WTC11 (cell line): ENCODE results near the gene WIPF3. TPM values are rescaled to one million over a fixed set of nuclear protein-coding genes. Genes with fewer than 3 reads are reported as not detected.

Experiments
- ATAC-seq: fragments of 200-7000 bp; cut with Tn5 transposase; 2 replicates; pipeline ENCODE4 v1.10.0; 2021; ENCODE audit warnings: mild to moderate bottlenecking, moderate library complexity
- CTCF ChIA-PET: fragments of 300-600 bp; sonication (Branson Sonifier 250); formaldehyde crosslinking; loops from one replicate; lab custom pipeline; 2021; ENCODE audit warnings: antibody characterized with exemption; lab: Charles Lee
- POLR2A ChIA-PET: fragments of 350-600 bp; sonication (Branson Sonifier 250); formaldehyde crosslinking; loops from one replicate; lab custom pipeline; 2021; ENCODE audit warnings: antibody characterized with exemption; lab: Charles Lee
- DNase-seq: peaks from one replicate; pipeline ENCODE4 v3.0.0; 2021; ENCODE audit warnings: low spot score
- H3K27ac Mint-ChIP-seq: 2 replicates; pipeline ENCODE4 v1.8.0; 2021; ENCODE audit warnings: mixed read lengths
- H3K27me3 Mint-ChIP-seq: 2 replicates; pipeline ENCODE4 v1.8.0; 2021; ENCODE audit warnings: low read depth, mild to moderate bottlenecking, moderate library complexity, mixed read lengths
- H3K36me3 Mint-ChIP-seq: 2 replicates; pipeline ENCODE4 v1.8.0; 2021; ENCODE audit warnings: mixed read lengths
- H3K4me1 Mint-ChIP-seq: 2 replicates; pipeline ENCODE4 v1.8.0; 2022; ENCODE audit warnings: mixed read lengths
- H3K4me3 Mint-ChIP-seq: 2 replicates; pipeline ENCODE4 v1.8.0; 2021; ENCODE audit warnings: mild to moderate bottlenecking, moderate library complexity, mixed read lengths
- H3K9me3 Mint-ChIP-seq: 2 replicates; pipeline ENCODE4 v1.8.0; 2021; ENCODE audit warnings: mixed read lengths
- ARID4B ChIP-seq: sonication (generic); formaldehyde crosslinking; IDR thresholded peaks from 2 replicates; pipeline ENCODE4 v1.8.0; 2023; ENCODE audit warnings: missing genetic modification reagents, mild to moderate bottlenecking, borderline replicate concordance
- FOXP1 ChIP-seq: sonication (generic); formaldehyde crosslinking; IDR thresholded peaks from 2 replicates; pipeline ENCODE4 v1.8.0; 2022; ENCODE audit warnings: missing genetic modification reagents, mild to moderate bottlenecking, moderate library complexity, borderline replicate concordance
- GABPB1 ChIP-seq: sonication (generic); formaldehyde crosslinking; IDR thresholded peaks from 2 replicates; pipeline ENCODE4 v1.8.1; 2023; ENCODE audit warnings: mild to moderate bottlenecking, missing genetic modification reagents
- IRF2 ChIP-seq: sonication (generic); formaldehyde crosslinking; IDR thresholded peaks from 2 replicates; pipeline ENCODE4 v1.8.0; 2022; ENCODE audit warnings: low read depth, missing genetic modification reagents, borderline replicate concordance
- KAT7 ChIP-seq: sonication (generic); formaldehyde crosslinking; IDR thresholded peaks from 2 replicates; pipeline ENCODE4 v1.8.1; 2023; ENCODE audit warnings: missing genetic modification reagents, mild to moderate bottlenecking, borderline replicate concordance
- MXD4 ChIP-seq: fragments of 250-450 bp; sonication (Bioruptor Pico); IDR thresholded peaks from 2 replicates; pipeline ENCODE4 v1.8.0; 2021; ENCODE audit warnings: mild to moderate bottlenecking, moderate library complexity, borderline replicate concordance
- PRRX2 ChIP-seq: fragments of 250-450 bp; sonication (Bioruptor Pico); IDR thresholded peaks from 2 replicates; pipeline ENCODE4 v1.8.0; 2021; ENCODE audit warnings: mild to moderate bottlenecking
- total RNA-seq: library from RNA; stranded (reverse); gene quantifications from 3 replicates; pipeline ENCODE4 v1.2.3, GENCODE V29; 2021
- TF ChIP-seq, protein P1 (sequence below): sonication (generic); formaldehyde crosslinking; IDR thresholded peaks from 2 replicates; pipeline ENCODE4 v1.8.0; 2022; ENCODE audit warnings: mild to moderate bottlenecking, missing genetic modification reagents
- TF ChIP-seq, protein P2 (sequence below): sonication (generic); formaldehyde crosslinking; IDR thresholded peaks from 2 replicates; pipeline ENCODE4 v1.8.0; 2022; ENCODE audit warnings: mild to moderate bottlenecking, missing genetic modification reagents
- TF ChIP-seq, protein P3 (sequence below): sonication (generic); formaldehyde crosslinking; IDR thresholded peaks from 2 replicates; pipeline ENCODE4 v1.8.0; 2022; ENCODE audit warnings: missing genetic modification reagents

Gene WIPF3
- total RNA-seq, 1 experiment from 2014 or later, result 9.9 TPM

GRCh38 chr7:29770371-29770770 lies 35.9 kb upstream of the WIPF3 start:
- TF ChIP-seq, protein P1, sequence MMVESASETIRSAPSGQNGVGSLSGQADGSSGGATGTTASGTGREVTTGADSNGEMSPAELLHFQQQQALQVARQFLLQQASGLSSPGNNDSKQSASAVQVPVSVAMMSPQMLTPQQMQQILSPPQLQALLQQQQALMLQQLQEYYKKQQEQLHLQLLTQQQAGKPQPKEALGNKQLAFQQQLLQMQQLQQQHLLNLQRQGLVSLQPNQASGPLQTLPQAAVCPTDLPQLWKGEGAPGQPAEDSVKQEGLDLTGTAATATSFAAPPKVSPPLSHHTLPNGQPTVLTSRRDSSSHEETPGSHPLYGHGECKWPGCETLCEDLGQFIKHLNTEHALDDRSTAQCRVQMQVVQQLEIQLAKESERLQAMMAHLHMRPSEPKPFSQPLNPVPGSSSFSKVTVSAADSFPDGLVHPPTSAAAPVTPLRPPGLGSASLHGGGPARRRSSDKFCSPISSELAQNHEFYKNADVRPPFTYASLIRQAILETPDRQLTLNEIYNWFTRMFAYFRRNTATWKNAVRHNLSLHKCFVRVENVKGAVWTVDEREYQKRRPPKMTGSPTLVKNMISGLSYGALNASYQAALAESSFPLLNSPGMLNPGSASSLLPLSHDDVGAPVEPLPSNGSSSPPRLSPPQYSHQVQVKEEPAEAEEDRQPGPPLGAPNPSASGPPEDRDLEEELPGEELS (CRISPR knock-in tag), result no peak
- TF ChIP-seq ARID4B (CRISPR knock-in tag), result no peak
- no peak for TF ChIP-seq FOXP1
- no peak for TF ChIP-seq GABPB1 (CRISPR knock-in tag)
- TF ChIP-seq, protein P2, sequence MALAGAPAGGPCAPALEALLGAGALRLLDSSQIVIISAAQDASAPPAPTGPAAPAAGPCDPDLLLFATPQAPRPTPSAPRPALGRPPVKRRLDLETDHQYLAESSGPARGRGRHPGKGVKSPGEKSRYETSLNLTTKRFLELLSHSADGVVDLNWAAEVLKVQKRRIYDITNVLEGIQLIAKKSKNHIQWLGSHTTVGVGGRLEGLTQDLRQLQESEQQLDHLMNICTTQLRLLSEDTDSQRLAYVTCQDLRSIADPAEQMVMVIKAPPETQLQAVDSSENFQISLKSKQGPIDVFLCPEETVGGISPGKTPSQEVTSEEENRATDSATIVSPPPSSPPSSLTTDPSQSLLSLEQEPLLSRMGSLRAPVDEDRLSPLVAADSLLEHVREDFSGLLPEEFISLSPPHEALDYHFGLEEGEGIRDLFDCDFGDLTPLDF (CRISPR knock-in tag), result no peak
- TF ChIP-seq PRRX2 (CRISPR knock-in tag), result no peak
- TF ChIP-seq IRF2 (CRISPR knock-in tag), result no peak
- no peak for ATAC-seq
- H3K4me1 Mint-ChIP-seq, result peaks cover 2% of the 10 kb centered on the region
- H3K9me3 Mint-ChIP-seq, result no peaks in the 10 kb centered on the region
- H3K4me3 Mint-ChIP-seq, result no peak overlapping the region
- H3K36me3 Mint-ChIP-seq, result no peaks in the 10 kb centered on the region
- no peak overlapping the region for H3K27ac Mint-ChIP-seq
- DNase-seq, result no peak
- POLR2A ChIA-PET, result no interaction called here
- H3K27me3 Mint-ChIP-seq, result no peaks in the 10 kb centered on the region
- CTCF ChIA-PET, result interaction anchor here (0.5 kb wide), 1 partner anchor 667 kb away, joined by 3 read pairs; no protein-coding TSS in a partner anchor

DNA sequence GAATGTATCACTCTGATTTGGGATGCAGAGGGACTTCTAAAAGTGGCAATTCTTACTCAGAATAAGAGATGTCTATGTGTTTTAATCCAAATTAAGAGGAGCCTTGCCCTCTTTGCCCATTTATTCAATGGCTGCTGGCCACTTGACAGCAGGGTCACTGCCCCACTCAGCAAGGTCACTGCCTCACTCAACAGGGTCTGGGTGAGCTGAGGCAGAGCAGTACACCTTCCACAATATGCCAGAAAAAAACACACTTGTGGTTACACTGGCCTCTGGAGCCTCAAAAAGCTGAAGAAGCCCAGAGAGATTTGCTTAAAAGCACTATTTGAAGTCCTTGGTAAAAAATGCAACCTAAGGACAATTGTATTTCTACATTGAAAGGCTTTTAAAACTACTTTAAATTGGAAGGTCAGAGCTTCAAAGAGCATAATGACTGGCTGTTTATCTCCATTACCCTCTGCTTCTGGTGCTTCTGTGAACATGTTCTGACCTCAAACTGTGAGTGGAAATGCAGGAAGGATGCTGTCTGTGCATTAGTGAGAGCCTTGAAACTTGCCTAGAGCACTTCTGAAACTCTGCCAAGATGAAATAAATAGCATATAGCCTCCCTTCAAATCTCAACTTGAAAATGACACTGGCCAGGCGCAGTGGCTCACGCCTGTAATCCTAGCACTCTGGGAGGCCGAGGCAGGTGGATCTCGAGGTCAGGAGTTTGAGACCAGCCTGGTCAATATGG lies 35.1 kb upstream of the WIPF3 start:
- no peaks in the 10 kb centered on the region for H3K27me3 Mint-ChIP-seq
- POLR2A ChIA-PET, result no interaction called here
- no peaks in the 10 kb centered on the region for H3K36me3 Mint-ChIP-seq
- no peak for ATAC-seq
- CTCF ChIA-PET, result no interaction called here
- no peak overlapping the region for H3K27ac Mint-ChIP-seq
- H3K9me3 Mint-ChIP-seq, result no peaks in the 10 kb centered on the region
- TF ChIP-seq, protein P3, sequence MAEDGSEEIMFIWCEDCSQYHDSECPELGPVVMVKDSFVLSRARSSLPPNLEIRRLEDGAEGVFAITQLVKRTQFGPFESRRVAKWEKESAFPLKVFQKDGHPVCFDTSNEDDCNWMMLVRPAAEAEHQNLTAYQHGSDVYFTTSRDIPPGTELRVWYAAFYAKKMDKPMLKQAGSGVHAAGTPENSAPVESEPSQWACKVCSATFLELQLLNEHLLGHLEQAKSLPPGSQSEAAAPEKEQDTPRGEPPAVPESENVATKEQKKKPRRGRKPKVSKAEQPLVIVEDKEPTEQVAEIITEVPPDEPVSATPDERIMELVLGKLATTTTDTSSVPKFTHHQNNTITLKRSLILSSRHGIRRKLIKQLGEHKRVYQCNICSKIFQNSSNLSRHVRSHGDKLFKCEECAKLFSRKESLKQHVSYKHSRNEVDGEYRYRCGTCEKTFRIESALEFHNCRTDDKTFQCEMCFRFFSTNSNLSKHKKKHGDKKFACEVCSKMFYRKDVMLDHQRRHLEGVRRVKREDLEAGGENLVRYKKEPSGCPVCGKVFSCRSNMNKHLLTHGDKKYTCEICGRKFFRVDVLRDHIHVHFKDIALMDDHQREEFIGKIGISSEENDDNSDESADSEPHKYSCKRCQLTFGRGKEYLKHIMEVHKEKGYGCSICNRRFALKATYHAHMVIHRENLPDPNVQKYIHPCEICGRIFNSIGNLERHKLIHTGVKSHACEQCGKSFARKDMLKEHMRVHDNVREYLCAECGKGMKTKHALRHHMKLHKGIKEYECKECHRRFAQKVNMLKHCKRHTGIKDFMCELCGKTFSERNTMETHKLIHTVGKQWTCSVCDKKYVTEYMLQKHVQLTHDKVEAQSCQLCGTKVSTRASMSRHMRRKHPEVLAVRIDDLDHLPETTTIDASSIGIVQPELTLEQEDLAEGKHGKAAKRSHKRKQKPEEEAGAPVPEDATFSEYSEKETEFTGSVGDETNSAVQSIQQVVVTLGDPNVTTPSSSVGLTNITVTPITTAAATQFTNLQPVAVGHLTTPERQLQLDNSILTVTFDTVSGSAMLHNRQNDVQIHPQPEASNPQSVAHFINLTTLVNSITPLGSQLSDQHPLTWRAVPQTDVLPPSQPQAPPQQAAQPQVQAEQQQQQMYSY (CRISPR knock-in tag), result no peak
- no peak for TF ChIP-seq MXD4
- no peak for TF ChIP-seq KAT7
- TF ChIP-seq, all 79 proteins: peak for 0
- DNase-seq, result no peak
- Mint-ChIP-seq H3K4me1 (no peaks in the 10 kb centered on the region), H3K4me3 (no peak overlapping the region)
